Neural progenitor cell (in vitro differentiated cells): ENCODE results near the gene SMAD2. TPM values are rescaled to one million over a fixed set of nuclear protein-coding genes. Genes with fewer than 3 reads are reported as not detected.

Source experiments
- DNase-seq: peaks from one replicate; pipeline ENCODE4 v3.0.0-alpha.2; 2016; ENCODE audit warnings: low spot score
- H2AFZ ChIP-seq: fragments of 200-600 bp; sonication (generic); replicated peaks from 2 replicates; pipeline ENCODE4 v1.6.1; 2016; ENCODE audit warnings: antibody characterized with exemption
- H3F3A ChIP-seq: fragments of 200-600 bp; sonication (generic); 2 replicates; pipeline ENCODE4 v1.6.1; 2016; ENCODE audit warnings: antibody characterized with exemption, low read depth
- H3K27ac ChIP-seq: fragments of 200-600 bp; sonication (generic); 2 replicates; pipeline ENCODE4 v1.5.1; 2016; ENCODE audit warnings: mild to moderate bottlenecking
- H3K27me3 ChIP-seq: fragments of 200-600 bp; sonication (generic); 2 replicates; pipeline ENCODE4 v1.6.1; 2016; ENCODE audit warnings: mild to moderate bottlenecking, moderate library complexity
- H3K36me3 ChIP-seq: fragments of 200-600 bp; sonication (generic); 2 replicates; pipeline ENCODE4 v1.5.1; 2016
- H3K4me1 ChIP-seq: fragments of 200-600 bp; sonication (generic); 2 replicates; pipeline ENCODE4 v1.6.1; 2016; ENCODE audit warnings: mixed run types
- H3K4me2 ChIP-seq: fragments of 200-600 bp; sonication (generic); 2 replicates; pipeline ENCODE4 v1.6.1; 2016
- H3K4me3 ChIP-seq: fragments of 200-600 bp; sonication (generic); 2 replicates; pipeline ENCODE4 v1.5.1; 2016
- H3K79me2 ChIP-seq: fragments of 200-600 bp; sonication (generic); 2 replicates; pipeline ENCODE4 v1.6.1; 2016; ENCODE audit warnings: low read depth
- H3K9ac ChIP-seq: fragments of 200-600 bp; sonication (generic); 2 replicates; pipeline ENCODE4 v1.6.1; 2016
- H3K9me3 ChIP-seq: fragments of 200-600 bp; sonication (generic); 2 replicates; pipeline ENCODE4 v1.5.1; 2016; ENCODE audit warnings: low read depth
- H4K20me1 ChIP-seq: fragments of 200-600 bp; sonication (generic); 2 replicates; pipeline ENCODE4 v1.6.1; 2016; ENCODE audit warnings: low read depth
- H3K27ac Mint-ChIP-seq: 3 replicates; pipeline ENCODE4 v1.8.0; 2021; ENCODE audit warnings: mixed read lengths
- H3K27me3 Mint-ChIP-seq: 2 replicates; pipeline ENCODE4 v1.8.0; 2022; ENCODE audit warnings: low read depth, mild to moderate bottlenecking, inconsistent platforms, moderate library complexity, mixed read lengths; ENCODE audit not compliant: insufficient read depth
- H3K36me3 Mint-ChIP-seq: 3 replicates; pipeline ENCODE4 v1.8.0; 2021; ENCODE audit warnings: mixed read lengths
- H3K4me1 Mint-ChIP-seq: 3 replicates; pipeline ENCODE4 v1.8.0; 2021; ENCODE audit warnings: mixed read lengths
- H3K4me3 Mint-ChIP-seq: 3 replicates; pipeline ENCODE4 v1.8.0; 2021; ENCODE audit warnings: mild to moderate bottlenecking, moderate library complexity, mixed read lengths
- H3K9me3 Mint-ChIP-seq: 3 replicates; pipeline ENCODE4 v1.8.0; 2020; ENCODE audit warnings: mixed read lengths
- EZH2 ChIP-seq: fragments of 200-600 bp; sonication (generic); IDR thresholded peaks from 2 replicates; pipeline ENCODE4 v1.6.1; 2017; ENCODE audit warnings: antibody characterized with exemption, mild to moderate bottlenecking, moderate library complexity
- EZH2phosphoT487 ChIP-seq: fragments of 200-600 bp; sonication (generic); IDR thresholded peaks from 2 replicates; pipeline ENCODE4 v1.6.1; 2017; ENCODE audit warnings: antibody characterized with exemption
- total RNA-seq: library from RNA; depleted of rRNA; stranded (reverse); fragments of >200 nt; gene quantifications from 2 replicates; pipeline ENCODE4 v1.2.3, GENCODE V29; 2015; ENCODE audit warnings: low replicate concordance
- TF ChIP-seq, protein P1 (sequence below): fragments of 200-600 bp; sonication (generic); IDR thresholded peaks from 2 replicates; pipeline ENCODE4 v1.5.1; 2017; ENCODE audit warnings: antibody characterized with exemption, mild to moderate bottlenecking

SMAD2 gene
- total RNA-seq, 1 donor from 2014 or later = 233 TPM

DNA sequence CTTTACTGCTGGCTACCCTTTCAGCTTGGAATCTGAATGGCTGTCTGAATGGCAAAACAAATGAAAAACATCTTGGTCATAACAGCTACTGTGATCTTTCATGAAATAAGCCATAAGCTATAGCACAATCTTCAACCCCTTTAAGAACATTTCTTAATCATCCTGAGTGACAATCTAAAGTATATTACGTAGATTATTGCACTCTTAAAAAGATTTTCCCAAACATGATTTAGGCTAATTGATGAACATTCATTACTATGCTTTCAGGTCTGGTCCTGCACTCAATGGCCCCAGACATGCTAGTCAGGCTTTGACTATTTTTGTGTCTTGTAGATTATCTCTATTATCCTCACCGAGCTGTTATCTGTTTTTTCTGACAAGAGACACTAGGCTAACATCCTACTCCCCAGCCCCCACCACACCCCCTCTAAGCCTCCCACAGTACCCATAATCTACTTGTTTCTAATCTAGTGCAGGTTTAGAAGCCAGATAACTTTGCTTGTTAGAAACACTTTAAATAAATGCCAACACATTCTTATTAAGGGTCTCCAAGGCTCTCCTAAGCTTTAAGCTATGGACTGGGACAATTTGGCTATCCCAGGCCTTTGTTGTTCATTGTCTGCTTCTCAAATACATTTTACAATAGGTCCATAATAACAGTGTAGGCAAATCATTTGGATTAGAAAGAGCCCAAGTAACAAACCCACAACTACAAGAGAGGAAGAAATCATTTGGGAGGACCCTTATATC, 4.2 kb downstream of the SMAD2 start:
- H3K4me3 ChIP-seq = peak overlapping the region; percentile 99
- TF ChIP-seq, protein P1, sequence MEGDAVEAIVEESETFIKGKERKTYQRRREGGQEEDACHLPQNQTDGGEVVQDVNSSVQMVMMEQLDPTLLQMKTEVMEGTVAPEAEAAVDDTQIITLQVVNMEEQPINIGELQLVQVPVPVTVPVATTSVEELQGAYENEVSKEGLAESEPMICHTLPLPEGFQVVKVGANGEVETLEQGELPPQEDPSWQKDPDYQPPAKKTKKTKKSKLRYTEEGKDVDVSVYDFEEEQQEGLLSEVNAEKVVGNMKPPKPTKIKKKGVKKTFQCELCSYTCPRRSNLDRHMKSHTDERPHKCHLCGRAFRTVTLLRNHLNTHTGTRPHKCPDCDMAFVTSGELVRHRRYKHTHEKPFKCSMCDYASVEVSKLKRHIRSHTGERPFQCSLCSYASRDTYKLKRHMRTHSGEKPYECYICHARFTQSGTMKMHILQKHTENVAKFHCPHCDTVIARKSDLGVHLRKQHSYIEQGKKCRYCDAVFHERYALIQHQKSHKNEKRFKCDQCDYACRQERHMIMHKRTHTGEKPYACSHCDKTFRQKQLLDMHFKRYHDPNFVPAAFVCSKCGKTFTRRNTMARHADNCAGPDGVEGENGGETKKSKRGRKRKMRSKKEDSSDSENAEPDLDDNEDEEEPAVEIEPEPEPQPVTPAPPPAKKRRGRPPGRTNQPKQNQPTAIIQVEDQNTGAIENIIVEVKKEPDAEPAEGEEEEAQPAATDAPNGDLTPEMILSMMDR = no peak
- TF ChIP-seq EZH2phosphoT487 (no peak), EZH2 (no peak)
- peak overlapping the region; percentile 97 for H3K4me2 ChIP-seq
- no peak overlapping the region for H3K27ac Mint-ChIP-seq
- H3F3A ChIP-seq = peaks cover 69% of the 10 kb centered on the region
- no peaks in the 10 kb centered on the region for H3K9me3 ChIP-seq
- peaks cover 9% of the 10 kb centered on the region for H3K36me3 Mint-ChIP-seq
- peaks cover 87% of the 10 kb centered on the region for H4K20me1 ChIP-seq
- H3K4me3 Mint-ChIP-seq = no peak overlapping the region
- H3K4me1 Mint-ChIP-seq = peaks cover 26% of the 10 kb centered on the region
- H2AFZ ChIP-seq = no peak overlapping the region
- H3K27ac ChIP-seq = peak overlapping the region; percentile 99
- peaks cover 57% of the 10 kb centered on the region for H3K4me1 ChIP-seq
- no peak overlapping the region for H3K9ac ChIP-seq
- H3K27me3 Mint-ChIP-seq = no peaks in the 10 kb centered on the region
- peaks cover 90% of the 10 kb centered on the region for H3K79me2 ChIP-seq
- no peaks in the 10 kb centered on the region for H3K36me3 ChIP-seq
- no peaks in the 10 kb centered on the region for H3K27me3 ChIP-seq
- peaks cover 6% of the 10 kb centered on the region for H3K9me3 Mint-ChIP-seq
- DNase-seq = peak; percentile 41

DNA sequence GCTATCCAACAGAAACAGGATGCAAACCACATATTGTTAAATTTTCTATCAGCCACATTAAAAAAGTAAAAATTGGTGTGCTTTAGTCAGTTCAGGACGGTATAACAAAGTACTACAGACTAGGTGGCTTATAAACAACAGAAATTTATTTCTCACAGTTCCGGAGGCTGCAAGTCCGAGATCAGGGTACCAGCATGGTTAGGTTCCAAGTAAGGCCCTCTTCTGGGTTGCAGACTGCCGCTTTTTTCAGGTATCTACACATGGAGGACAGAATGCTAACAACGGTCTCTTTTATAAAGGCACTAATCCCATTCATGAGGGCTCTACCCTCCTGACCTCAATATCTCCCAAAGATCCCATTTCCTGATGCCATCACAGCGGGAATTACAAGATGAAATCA, 10.5 kb downstream of the SMAD2 start:
- TF ChIP-seq, protein P1 = no peak
- TF ChIP-seq EZH2 = no peak
- no peak for TF ChIP-seq EZH2phosphoT487
- Mint-ChIP-seq H3K4me3 (no peak overlapping the region), H3K36me3 (peaks cover 40% of the 10 kb centered on the region), H3K27me3 (no peaks in the 10 kb centered on the region), H3K27ac (no peak overlapping the region), H3K9me3 (peaks cover 18% of the 10 kb centered on the region), H3K4me1 (peaks cover 17% of the 10 kb centered on the region)
- Histone ChIP-seq H3K4me2 (peak overlapping the region; percentile 66), H4K20me1 (peaks cover 100% of the 10 kb centered on the region), H3K9me3 (no peaks in the 10 kb centered on the region), H3F3A (peaks cover 61% of the 10 kb centered on the region), H3K4me1 (peaks cover 88% of the 10 kb centered on the region), H2AFZ (no peak overlapping the region), H3K36me3 (no peaks in the 10 kb centered on the region), H3K79me2 (peaks cover 100% of the 10 kb centered on the region), H3K27ac (peak overlapping the region; percentile 56), H3K9ac (no peak overlapping the region), H3K27me3 (no peaks in the 10 kb centered on the region), H3K4me3 (no peak overlapping the region)
- peak; percentile 24 for DNase-seq

DNA sequence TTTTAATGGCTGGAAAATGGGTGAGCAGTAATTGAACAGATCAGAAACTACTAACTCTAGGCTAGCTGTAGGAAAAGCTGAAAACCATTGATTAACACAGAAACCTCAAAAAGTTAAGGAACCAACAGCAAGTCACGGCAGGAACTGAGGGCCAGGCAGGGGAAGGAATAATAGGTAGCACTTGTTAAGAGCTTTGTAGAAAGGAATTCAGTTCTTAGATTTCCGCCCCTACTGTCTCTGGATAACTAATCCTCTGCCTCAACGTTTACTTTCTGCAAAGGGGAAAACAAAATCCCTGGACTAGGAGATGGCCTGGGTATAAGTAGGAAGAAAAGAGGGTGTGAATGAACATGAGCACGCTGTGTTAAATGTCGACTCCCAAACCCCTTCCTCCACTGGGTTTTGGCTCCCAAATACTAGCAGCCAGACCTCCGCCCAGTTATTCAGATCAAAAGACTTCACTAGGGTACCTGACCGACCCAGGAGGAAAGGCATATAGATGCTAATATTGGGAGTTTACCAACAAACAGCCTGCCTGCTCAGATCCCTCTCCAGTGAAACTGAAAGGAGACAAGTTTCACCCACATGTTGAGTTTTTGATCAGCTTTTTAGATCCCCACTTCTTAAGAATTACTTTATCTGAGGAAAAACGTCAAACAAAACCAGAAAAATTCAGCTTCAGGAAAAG, 12.4 kb downstream of the SMAD2 start:
- peaks cover 53% of the 10 kb centered on the region for H3F3A ChIP-seq
- Mint-ChIP-seq H3K27me3 (no peaks in the 10 kb centered on the region), H3K27ac (no peak overlapping the region), H3K4me1 (peaks cover 17% of the 10 kb centered on the region), H3K4me3 (no peak overlapping the region), H3K36me3 (peaks cover 46% of the 10 kb centered on the region), H3K9me3 (peaks cover 18% of the 10 kb centered on the region)
- peaks cover 100% of the 10 kb centered on the region for H3K4me1 ChIP-seq
- peak; percentile 69 for DNase-seq
- no peak overlapping the region for H2AFZ ChIP-seq
- H3K4me2 ChIP-seq = peak overlapping the region; percentile 66
- H3K4me3 ChIP-seq = peak overlapping the region; percentile 37
- TF ChIP-seq, protein P1 = no peak
- TF ChIP-seq EZH2phosphoT487 = no peak
- TF ChIP-seq EZH2 = no peak
- H3K9me3 ChIP-seq = no peaks in the 10 kb centered on the region
- H3K79me2 ChIP-seq = peaks cover 100% of the 10 kb centered on the region
- H3K36me3 ChIP-seq = no peaks in the 10 kb centered on the region
- H3K27ac ChIP-seq = peak overlapping the region; percentile 93
- peaks cover 100% of the 10 kb centered on the region for H4K20me1 ChIP-seq
- H3K27me3 ChIP-seq = no peaks in the 10 kb centered on the region
- H3K9ac ChIP-seq = no peak overlapping the region
